Fibroblast of lung (primary cell): Measurements from ENCODE around the gene CWC27. TPM values are rescaled to one million over a fixed set of nuclear protein-coding genes. Genes with fewer than 3 reads are reported as not detected.

ENCODE experiments used
- DNase-seq, 2 donors: peaks; one replicate each; pipeline versions ENCODE4 v3.0.0 to v3.0.0-alpha.2; 2010; ENCODE audit warnings: low read depth in 2 of 2
- H2AFZ ChIP-seq: 2 replicates; pipeline ENCODE4 v1.5.1; 2012; ENCODE audit warnings: low read length, control low read depth, inconsistent platforms
- H3K27ac ChIP-seq: 2 replicates; pipeline ENCODE4 v1.5.1; 2011; ENCODE audit warnings: low read length, control low read depth; ENCODE audit not compliant: insufficient read depth
- H3K27me3 ChIP-seq: 2 replicates; pipeline ENCODE4 v1.5.1; 2011; ENCODE audit warnings: mild to moderate bottlenecking, low read length; ENCODE audit not compliant: control insufficient read depth, insufficient read depth
- H3K36me3 ChIP-seq: 2 replicates; pipeline ENCODE4 v1.5.1; 2011; ENCODE audit warnings: low read length; ENCODE audit not compliant: control insufficient read depth, insufficient read depth
- H3K4me1 ChIP-seq: 2 replicates; pipeline ENCODE4 v1.5.1; 2011; ENCODE audit warnings: low read length; ENCODE audit not compliant: control insufficient read depth, insufficient read depth; ENCODE audit errors: extremely low read depth
- H3K4me2 ChIP-seq: 2 replicates; pipeline ENCODE4 v1.5.1; 2011; ENCODE audit warnings: low read length, control low read depth; ENCODE audit not compliant: insufficient read depth; ENCODE audit errors: extremely low read depth
- H3K4me3 ChIP-seq, 4 experiments: fragments of 200-600 bp in 1 of 4; sonication (generic) in 1 of 4; replicated peaks in 1 of 4; 2 replicates each; pipeline ENCODE4 v1.5.1; 2011 to 2016; ENCODE audit warnings: low read length in 4 of 4, low read depth in 3 of 4, mild to moderate bottlenecking in 3 of 4, control low read depth in 2 of 4, inconsistent platforms in 1 of 4, mixed read lengths in 1 of 4; ENCODE audit not compliant: insufficient read depth in 1 of 4; ENCODE audit errors: control extremely low read depth in 1 of 4
- H3K79me2 ChIP-seq: 2 replicates; pipeline ENCODE4 v1.5.1; 2012; ENCODE audit warnings: mild to moderate bottlenecking, low read length, inconsistent platforms; ENCODE audit not compliant: control insufficient read depth, insufficient read depth
- H3K9ac ChIP-seq: 2 replicates; pipeline ENCODE4 v1.5.1; 2011; ENCODE audit warnings: mild to moderate bottlenecking, low read length, control low read depth; ENCODE audit not compliant: insufficient read depth
- H3K9me3 ChIP-seq: 2 replicates; pipeline ENCODE4 v1.5.1; 2012; ENCODE audit warnings: low read depth, low read length; ENCODE audit not compliant: control insufficient read depth, insufficient read depth
- H4K20me1 ChIP-seq: 2 replicates; pipeline ENCODE4 v1.5.1; 2011; ENCODE audit warnings: low read length; ENCODE audit not compliant: control insufficient read depth, insufficient read depth; ENCODE audit errors: extremely low read depth
- CTCF ChIP-seq, 2 donors: IDR thresholded peaks in 1 of 2; conservative IDR thresholded peaks in 1 of 2; 1 replicate in 1 of 2; 2 replicates in 1 of 2; pipeline ENCODE4 v1.5.1; 2011 to 2012; ENCODE audit warnings: low read length in 2 of 2, control low read depth in 1 of 2, inconsistent platforms in 1 of 2, low read depth in 1 of 2, mild to moderate bottlenecking in 1 of 2
- EZH2 ChIP-seq: IDR thresholded peaks from 2 replicates; pipeline ENCODE4 v1.5.1; 2012; ENCODE audit warnings: low read length, control low read depth, mild to moderate bottlenecking; ENCODE audit errors: missing control alignments
- polyA plus RNA-seq, 2 donors: library from polyadenylated mRNA; depleted of rRNA in 1 of 2; stranded (reverse) in 1 of 2; unstranded in 1 of 2; fragments of >200 nt; gene quantifications; 2 replicates each; pipeline ENCODE4 v1.2.1, GENCODE V29; 2011 to 2012; ENCODE audit warnings: missing spikeins in 1 of 2
- total RNA-seq: library from RNA; depleted of rRNA; stranded (reverse); fragments of >200 nt; gene quantifications from 2 replicates; pipeline ENCODE4 v1.2.1, GENCODE V29; 2014

Gene CWC27
- total and polyA plus RNA-seq, 2 donors (not counting 1 experiment from before 2014, with no cell fraction given): 17.3 to 37.5 TPM

DNA sequence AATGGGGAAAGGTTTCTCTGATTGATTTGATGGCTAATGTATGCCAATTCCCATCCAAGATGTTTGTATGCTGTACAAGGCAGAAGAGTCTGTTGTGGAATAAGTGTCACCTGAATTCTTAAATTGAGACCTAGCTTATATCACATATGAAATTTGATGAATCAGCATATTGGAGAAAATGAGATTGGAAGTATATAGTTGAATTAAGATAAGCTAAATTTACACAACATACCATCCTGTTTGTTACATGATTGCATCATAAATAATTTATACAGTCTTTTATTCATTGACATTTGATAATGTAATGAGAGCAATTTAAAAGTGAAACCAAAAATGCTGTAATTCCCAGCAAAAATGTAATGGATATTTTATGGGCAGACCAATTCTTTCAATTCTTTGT lies 1.1 kb downstream of the CWC27 start:
- Histone ChIP-seq H4K20me1 (no peaks in the 10 kb centered on the region), H3K79me2 (peaks cover 49% of the 10 kb centered on the region), H3K9ac (peak overlapping the region; percentile 4), H3K4me3 (peak overlapping the region; percentile 87 to 99 (median 91)), H3K4me1 (peaks cover 9% of the 10 kb centered on the region), H3K4me2 (peak overlapping the region; percentile 95), H2AFZ (no peak overlapping the region), H3K9me3 (no peaks in the 10 kb centered on the region), H3K27me3 (no peaks in the 10 kb centered on the region), H3K36me3 (no peaks in the 10 kb centered on the region), H3K27ac (no peak overlapping the region)
- TF ChIP-seq EZH2 (no peak), CTCF (conservative IDR thresholded peaks at IDR 0.05 in 1 of 2, IDR thresholded peaks at IDR 0.05 in 1 of 2; ENCODE audit: low read depth in 1 of 2, low read length in 2 of 2) (no peak)
- DNase-seq: no peak

GRCh38 chr5:64771736-64772135 lies 3.0 kb downstream of the CWC27 start:
- H3K27me3 ChIP-seq: no peaks in the 10 kb centered on the region
- no peak for TF ChIP-seq CTCF (conservative IDR thresholded peaks at IDR 0.05 in 1 of 2, IDR thresholded peaks at IDR 0.05 in 1 of 2; ENCODE audit: low read depth in 1 of 2, low read length in 2 of 2)
- TF ChIP-seq EZH2: no peak
- no peak overlapping the region for H3K9ac ChIP-seq
- no peaks in the 10 kb centered on the region for H4K20me1 ChIP-seq
- no peak overlapping the region for H3K4me2 ChIP-seq
- no peak overlapping the region for H3K4me3 ChIP-seq
- H3K9me3 ChIP-seq: no peaks in the 10 kb centered on the region
- H3K36me3 ChIP-seq: peaks cover 1% of the 10 kb centered on the region
- no peak overlapping the region for H2AFZ ChIP-seq
- no peak overlapping the region for H3K27ac ChIP-seq
- no peak for DNase-seq
- H3K4me1 ChIP-seq: peaks cover 6% of the 10 kb centered on the region
- peaks cover 37% of the 10 kb centered on the region for H3K79me2 ChIP-seq

- no peak overlapping the region for H3K4me2 ChIP-seq
- TF ChIP-seq EZH2: no peak
- TF ChIP-seq CTCF (conservative IDR thresholded peaks at IDR 0.05 in 1 of 2, IDR thresholded peaks at IDR 0.05 in 1 of 2; ENCODE audit: low read depth in 1 of 2, low read length in 2 of 2): no peak
Observed at GRCh38 chr5:64773533-64773932, 4.8 kb downstream of the CWC27 start.

More at GRCh38 chr5:64773533-64773932, 4.8 kb downstream of the CWC27 start:
- Histone ChIP-seq H3K4me1 (peaks cover 4% of the 10 kb centered on the region), H3K79me2 (peaks cover 23% of the 10 kb centered on the region), H3K36me3 (peaks cover 1% of the 10 kb centered on the region), H3K27me3 (no peaks in the 10 kb centered on the region), H3K9ac (no peak overlapping the region), H4K20me1 (no peaks in the 10 kb centered on the region), H3K4me3 (no peak overlapping the region), H2AFZ (no peak overlapping the region), H3K9me3 (no peaks in the 10 kb centered on the region), H3K27ac (no peak overlapping the region)
- DNase-seq: no peak
